HG02970 (cell line): ENCODE results near the gene DDX11.
A peak's percentile ranks its signal among the peaks of the same experiment; 100 is the strongest.
"Not testable (repeated sequence)": the region's sequence is repeated elsewhere in the genome, so short reads cannot be mapped to it uniquely, and the experiment has no call there.

ENCODE experiments used
- ATAC-seq: cut with Tn5 transposase; IDR thresholded peaks from one replicate; pipeline ENCODE4 v1.9.1; 2021; ENCODE audit warnings: mild to moderate bottlenecking, moderate library complexity, moderate number of reproducible peaks; ENCODE audit not compliant: unreplicated experiment, low FRiP score

The DDX11 gene

GRCh38 chr12:31057671-31058070 is 16.0 kb upstream of the DDX11 start:
- no peak for ATAC-seq

- ATAC-seq, result not testable (repeated sequence)
These were observed 7.5 kb upstream of the DDX11 start for GRCh38 chr12:31066196-31066595.

GRCh38 chr12:31067656-31068055 is 6.0 kb upstream of the DDX11 start:
- not testable (repeated sequence) for ATAC-seq

GRCh38 chr12:31070971-31071740 is 2.5 kb upstream of the DDX11 start:
- not testable (repeated sequence) for ATAC-seq

GRCh38 chr12:31072962-31073361 is 698 bp upstream of the DDX11 start:
- ATAC-seq, result not testable (repeated sequence)

GRCh38 chr12:31074333-31074874 is 744 bp downstream of the DDX11 start:
- peak; percentile 30 for ATAC-seq

- ATAC-seq, result not testable (repeated sequence)
These were observed 2.5 kb downstream of the DDX11 start for GRCh38 chr12:31076150-31076549.

GRCh38 chr12:31077095-31077494 is 3.4 kb downstream of the DDX11 start:
- ATAC-seq, result not testable (repeated sequence)

- ATAC-seq, result not testable (repeated sequence)
These were observed 4.3 kb downstream of the DDX11 start for GRCh38 chr12:31077998-31078397.

GRCh38 chr12:31079421-31079820 is 5.8 kb downstream of the DDX11 start:
- ATAC-seq, result not testable (repeated sequence)

GRCh38 chr12:31080221-31080620 is 6.6 kb downstream of the DDX11 start:
- ATAC-seq, result not testable (repeated sequence)

- not testable (repeated sequence) for ATAC-seq
These were observed 7.6 kb downstream of the DDX11 start for GRCh38 chr12:31081274-31081673.

- ATAC-seq, result not testable (repeated sequence)
These were observed 10.6 kb downstream of the DDX11 start for GRCh38 chr12:31084241-31084640.

- ATAC-seq, result not testable (repeated sequence)
These were observed 12.4 kb downstream of the DDX11 start for GRCh38 chr12:31086032-31086431.

- ATAC-seq, result not testable (repeated sequence)
These were observed 13.8 kb downstream of the DDX11 start for GRCh38 chr12:31087486-31087885.

GRCh38 chr12:31087956-31088355 is 14.3 kb downstream of the DDX11 start:
- not testable (repeated sequence) for ATAC-seq

GRCh38 chr12:31089072-31089471 is 15.4 kb downstream of the DDX11 start:
- no peak for ATAC-seq

GRCh38 chr12:31091629-31092028 is 18.0 kb downstream of the DDX11 start:
- not testable (repeated sequence) for ATAC-seq

- ATAC-seq, result not testable (repeated sequence)
These were observed 19.1 kb downstream of the DDX11 start for GRCh38 chr12:31092718-31093117.

- not testable (repeated sequence) for ATAC-seq
These were observed 21.6 kb downstream of the DDX11 start for GRCh38 chr12:31095080-31095860.
